A375 (cell line): ENCODE data around the gene RNASEH1. TPM values are rescaled to one million over a fixed set of nuclear protein-coding genes. Genes with fewer than 3 reads are reported as not detected.

Experiments used
- total RNA-seq: library from RNA; depleted of rRNA; stranded (reverse); fragments of >200 nt; shearing (Covaris generic); gene quantifications from 2 replicates; pipeline ENCODE4 v1.2.3, GENCODE V29; 2014; rRNA removed

The RNASEH1 gene, protein sequence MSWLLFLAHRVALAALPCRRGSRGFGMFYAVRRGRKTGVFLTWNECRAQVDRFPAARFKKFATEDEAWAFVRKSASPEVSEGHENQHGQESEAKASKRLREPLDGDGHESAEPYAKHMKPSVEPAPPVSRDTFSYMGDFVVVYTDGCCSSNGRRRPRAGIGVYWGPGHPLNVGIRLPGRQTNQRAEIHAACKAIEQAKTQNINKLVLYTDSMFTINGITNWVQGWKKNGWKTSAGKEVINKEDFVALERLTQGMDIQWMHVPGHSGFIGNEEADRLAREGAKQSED
- 55.5 and 63.5 TPM in 2 replicates for total RNA-seq

DNA sequence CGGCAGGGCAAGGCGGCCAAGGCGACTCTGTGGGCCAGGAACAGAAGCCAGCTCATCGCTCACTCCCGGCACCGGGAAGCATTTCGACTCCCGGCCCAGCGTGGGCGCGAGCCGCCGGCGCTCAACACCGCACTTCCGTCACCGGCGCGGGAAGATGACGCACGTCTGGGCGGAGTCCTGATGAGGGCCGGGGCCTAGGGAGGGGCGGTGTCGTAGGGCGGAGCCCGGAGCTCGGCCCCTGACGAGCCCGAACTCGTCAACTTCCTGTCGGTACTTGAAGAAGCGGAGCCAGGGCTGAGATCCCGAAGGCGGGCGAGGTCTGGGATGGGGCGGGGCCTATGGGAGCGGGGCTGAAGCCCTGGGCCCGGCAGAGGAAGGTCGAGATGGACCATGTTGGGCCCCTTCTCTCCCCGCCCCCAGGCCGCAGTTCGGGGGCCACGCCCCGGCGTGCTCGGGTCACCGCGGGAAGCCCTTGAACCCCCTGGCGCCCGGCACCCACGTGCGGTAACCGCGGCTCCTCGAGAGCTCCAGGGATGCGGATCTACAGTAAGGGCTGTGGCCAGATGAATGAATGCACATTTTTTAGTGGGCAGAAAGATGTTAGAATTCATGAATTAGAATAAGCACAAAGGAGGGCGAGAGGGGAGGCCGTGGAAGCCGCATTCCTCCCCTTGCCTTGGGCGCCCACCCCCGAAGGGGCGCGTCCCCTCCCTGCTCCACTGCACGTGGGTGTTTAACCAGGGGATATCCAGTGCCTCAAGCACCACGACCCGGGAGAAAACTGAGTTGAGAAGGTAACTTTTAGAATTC is at the start of gene RNASEH1:
TSS of gene RNASEH1 (minus strand) at position 129 of the 810 bp plus-strand sequence. CDS start at position 56, 73 bp downstream.

DNA sequence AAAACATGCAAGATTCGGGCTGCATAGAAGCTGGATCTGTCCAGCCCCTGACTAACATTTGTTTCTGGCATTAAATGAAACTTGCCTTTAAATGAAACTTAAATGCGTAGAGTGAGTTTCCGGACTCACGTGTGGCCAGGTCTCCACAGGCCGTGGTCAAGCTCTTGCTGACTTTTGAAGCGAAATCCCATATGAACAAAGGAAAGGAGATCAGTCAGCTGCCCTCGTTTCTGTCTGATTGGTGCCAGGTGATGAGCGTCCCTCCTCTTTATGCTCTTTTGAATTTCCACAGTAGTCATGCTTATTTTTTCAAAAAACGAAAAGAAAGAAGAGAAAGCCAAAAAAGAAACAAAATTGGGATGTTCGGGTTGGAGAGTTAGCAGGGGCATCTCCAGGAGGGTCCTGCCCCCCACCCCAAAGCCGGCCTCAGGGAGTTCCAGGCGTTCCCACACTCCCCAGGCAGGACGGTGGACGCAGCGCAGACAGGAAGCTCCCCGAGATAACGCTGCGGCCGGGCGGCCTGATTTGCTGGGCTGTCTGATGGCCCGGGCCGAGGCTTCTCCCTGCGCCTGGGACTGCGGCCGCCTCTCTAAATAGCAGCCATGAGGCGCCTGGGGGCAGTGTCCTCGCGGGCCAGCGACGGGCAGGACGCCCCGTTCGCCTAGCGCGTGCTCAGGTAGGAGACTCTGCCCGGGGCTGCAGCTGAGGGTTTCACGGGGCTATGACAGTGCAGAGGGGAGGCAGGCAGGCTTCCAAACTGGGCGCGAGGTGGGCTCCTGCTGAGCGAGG is 36.6 kb upstream of the RNASEH1 start, which contains the start of gene COLEC11:
TSS of gene COLEC11 (plus strand) at position 620 of the 789 bp plus-strand sequence. CDS start 9,229 bp downstream, outside the sequence.

DNA sequence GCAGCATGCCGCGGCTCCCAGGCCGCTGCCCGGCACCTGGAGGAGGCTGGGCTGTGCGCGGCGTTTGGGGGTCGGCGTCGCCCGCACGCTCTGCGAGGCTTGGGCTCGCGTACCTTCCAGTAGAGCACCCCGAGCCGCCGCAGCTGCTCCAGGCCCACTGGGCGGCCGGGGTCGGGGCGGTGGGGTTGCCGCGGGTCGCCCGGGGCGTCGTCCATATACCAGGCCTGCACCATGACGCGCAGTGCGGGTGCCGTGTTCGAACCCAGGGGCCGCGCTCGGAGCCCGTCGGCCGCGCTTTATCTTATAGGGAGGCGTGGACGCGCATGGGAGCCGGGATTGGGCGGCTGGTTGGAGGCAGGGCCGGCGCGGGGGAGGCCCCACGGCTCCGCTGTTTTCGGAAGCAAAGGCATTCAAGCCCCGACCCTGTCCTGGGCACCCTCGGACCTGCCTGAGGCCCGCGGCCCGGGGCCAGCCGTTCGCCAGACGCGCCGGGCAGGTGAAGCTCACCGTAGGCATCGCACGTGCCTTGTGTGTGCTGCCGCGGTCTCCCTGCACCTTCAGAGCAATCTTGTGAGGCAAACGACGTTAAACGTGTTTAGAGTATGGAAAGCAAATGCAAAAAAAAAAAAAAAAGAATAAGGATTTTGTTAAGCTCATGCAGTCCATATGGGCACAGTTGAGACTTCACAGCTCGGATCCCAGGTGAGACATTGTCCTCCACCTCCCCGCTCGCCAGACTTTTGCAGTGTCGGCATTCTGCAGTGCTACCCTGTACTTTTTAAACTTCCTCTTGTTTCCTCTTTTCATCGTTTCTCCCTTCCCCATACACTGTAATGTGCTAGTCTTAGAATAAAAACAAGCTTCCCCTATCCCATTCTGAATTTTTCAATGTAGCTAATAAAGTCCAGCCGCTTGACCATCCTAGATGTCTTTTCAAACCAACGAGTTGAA is 38.6 kb downstream of the RNASEH1 start, which contains the start of gene ADI1:
TSS of gene ADI1 (minus strand) at position 277 of the 951 bp plus-strand sequence. CDS start at position 233, 44 bp downstream.

Other genes with a start within 250 kb of the RNASEH1 start
- gene EIPR1, start 180.5 kb downstream of the RNASEH1 start, total RNA-seq, result 70.4 and 77.9 TPM in 2 replicates
- gene TRAPPC12, start 178.6 kb downstream of the RNASEH1 start, total RNA-seq, result 76.9 and 78.5 TPM in 2 replicates
- gene ADI1, start 38.8 kb downstream of the RNASEH1 start, total RNA-seq, result 41.9 and 45.1 TPM in 2 replicates
- 2,479 and 3,095 TPM in 2 replicates for gene RPS7, start 16.9 kb upstream of the RNASEH1 start, total RNA-seq
- not detected in 2 replicates for gene COLEC11, start 36.8 kb upstream of the RNASEH1 start, total RNA-seq
- gene ALLC, start 99.9 kb upstream of the RNASEH1 start, total RNA-seq, result 0.41 TPM in 1 of 2 replicates, not detected in the other
- gene DCDC2C, start 145.2 kb upstream of the RNASEH1 start, total RNA-seq, result not detected in 2 replicates